Aorta (tissue), 5 donors: ENCODE data around the gene TUT4. TPM values are rescaled to one million over a fixed set of nuclear protein-coding genes. Genes with fewer than 3 reads are reported as not detected.

Source experiments
- ATAC-seq: fragments of 200-7000 bp; cut with Tn5 transposase; one replicate; pipeline ENCODE4 v1.9.1; 2022; ENCODE audit warnings: moderate library complexity; ENCODE audit not compliant: low FRiP score
- DNase-seq, 2 donors: peaks; one replicate each; pipeline ENCODE4 v3.0.0-alpha.2; 2020
- H3K27ac ChIP-seq, 2 donors: one replicate each; pipeline ENCODE4 v1.5.1; 2013; ENCODE audit warnings: low read length in 2 of 2, mild to moderate bottlenecking in 2 of 2, moderate library complexity in 2 of 2, control low read depth in 1 of 2, inconsistent platforms in 1 of 2, low read depth in 1 of 2
- H3K27me3 ChIP-seq, 2 donors: one replicate each; pipeline ENCODE4 v1.6.1; 2013; ENCODE audit warnings: control low read depth in 1 of 2, low read length in 1 of 2, mild to moderate bottlenecking in 1 of 2, moderate library complexity in 1 of 2; ENCODE audit not compliant: insufficient read depth in 2 of 2, control insufficient read depth in 1 of 2
- H3K36me3 ChIP-seq, 2 donors: one replicate each; pipeline ENCODE4 v1.6.1; 2013; ENCODE audit warnings: control low read depth in 1 of 2, low read length in 1 of 2, mild to moderate bottlenecking in 1 of 2; ENCODE audit not compliant: insufficient read depth in 2 of 2, control insufficient read depth in 1 of 2
- H3K4me1 ChIP-seq, 2 donors: one replicate each; pipeline ENCODE4 v1.6.1; 2013; ENCODE audit warnings: low read length in 2 of 2, control low read depth in 1 of 2, mild to moderate bottlenecking in 1 of 2, moderate library complexity in 1 of 2; ENCODE audit not compliant: insufficient read depth in 2 of 2, control insufficient read depth in 1 of 2
- H3K4me3 ChIP-seq, 2 donors: one replicate each; pipeline ENCODE4 v1.5.1; 2013; ENCODE audit warnings: low read length in 2 of 2, control low read depth in 1 of 2, mild to moderate bottlenecking in 1 of 2
- H3K9me3 ChIP-seq: one replicate; pipeline ENCODE4 v1.6.1; 2013; ENCODE audit warnings: mild to moderate bottlenecking, low read length; ENCODE audit not compliant: control insufficient read depth
- WGBS, 2 donors: extraction: QIAGEN DNeasy Blood & Tissue Kit; methylation state at CpG; one replicate each; pipeline ENCODE4 v1.1.7; 2013; 5-methylcytosine and 5-hydroxymethylcytosine counted together
- intact Hi-C, 2 donors: fragments of 100-400 bp; cut with DNase I; formaldehyde crosslinking; loops; one replicate each; pipeline versions ENCODE4 v1.14.2 to v1.15.0; 2022
- polyA plus RNA-seq, 2 donors: library from polyadenylated mRNA; stranded (reverse); fragments of 200-250 nt; gene quantifications; one replicate each; pipeline ENCODE4 v1.2.3, GENCODE V29; 2013
- total RNA-seq, 2 donors: library from RNA; stranded (reverse); fragmentation: NEBNext Ultra II Directional; extraction: Animal tissue kit (Norgen Biotek cat#: 25700); gene quantifications; one replicate each; pipeline ENCODE4 v1.2.1, GENCODE V29; 2021
- donor health status: healthy with polysubstance abuse.
- donor health status: Bipolar disorder and iron deficiency.
- donor health status: DM: no; HTN: no; CAD: no.
- donor health status: DM: no; HTN: no; CAD: no.
- donor health status: DM: yes; HTN: yes; CAD: no.

The TUT4 gene
- total and polyA plus RNA-seq, 4 donors: 6.3 to 71.5 (median 35.3) TPM

DNA sequence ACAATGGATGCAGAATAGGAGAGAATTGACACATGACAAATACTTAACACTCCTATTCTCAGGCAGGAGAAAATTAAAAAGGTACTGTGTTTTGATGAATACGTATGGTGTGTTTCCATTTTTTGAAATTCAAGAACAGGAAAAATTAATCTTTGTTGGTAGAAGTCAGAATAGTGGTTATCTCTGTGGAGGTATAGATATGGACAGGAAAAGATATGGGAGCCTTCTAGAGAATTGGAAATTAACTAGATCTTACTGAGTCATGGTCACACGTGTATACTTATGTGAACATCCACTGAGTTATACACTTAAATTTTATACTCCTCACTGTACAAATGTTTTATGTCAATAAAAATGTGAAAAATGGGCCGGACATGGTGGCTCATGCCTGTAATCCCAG is 9.9 kb upstream of the TUT4 start:
- WGBS, 2 donors: 89 to 93% methylated on average over 3 of the region's 3 CpGs
- no peaks in the 10 kb centered on the region for H3K36me3 ChIP-seq
- H3K4me3 ChIP-seq: no peak overlapping the region
- intact Hi-C loops: no loop called here
- DNase-seq: no peak
- ATAC-seq: no peak
- peaks cover 1% of the 10 kb centered on the region for H3K9me3 ChIP-seq
- no peaks in the 10 kb centered on the region for H3K27me3 ChIP-seq
- no peaks in the 10 kb centered on the region for H3K4me1 ChIP-seq
- H3K27ac ChIP-seq: no peak overlapping the region

GRCh38 chr1:52559875-52560274 is 7.0 kb upstream of the TUT4 start:
- intact Hi-C loops: loop anchor here in 1 of 2 donors (10.0 kb wide), 1 partner anchor 135 kb away; the partner anchor contains the start of gene COA7
- no peaks in the 10 kb centered on the region for H3K4me1 ChIP-seq
- no peak overlapping the region for H3K27ac ChIP-seq
- H3K27me3 ChIP-seq: no peaks in the 10 kb centered on the region
- no peak for ATAC-seq
- no peak overlapping the region for H3K4me3 ChIP-seq
- DNase-seq: no peak
- H3K36me3 ChIP-seq: no peaks in the 10 kb centered on the region
- WGBS, 2 donors: 94 to 97% methylated on average over 2 of the region's 2 CpGs
- H3K9me3 ChIP-seq: no peaks in the 10 kb centered on the region

DNA sequence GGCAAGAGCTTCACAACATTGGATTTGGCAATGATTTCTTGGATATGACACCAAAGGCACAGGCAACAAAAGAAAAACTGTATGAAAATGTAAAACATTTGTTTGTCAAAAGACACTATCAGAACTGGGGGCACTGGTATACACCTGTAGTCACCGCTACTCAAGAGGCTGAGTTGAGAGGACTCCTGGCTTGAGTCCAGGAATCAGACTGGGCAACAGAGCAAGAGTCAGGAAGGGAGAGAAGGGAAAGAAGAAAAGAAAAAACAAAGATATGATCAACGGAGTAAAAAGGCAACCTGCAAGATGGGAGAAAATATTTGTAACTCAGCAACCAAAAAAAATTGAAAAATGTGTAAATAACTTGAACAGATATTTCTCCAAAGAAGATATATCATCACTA is 6.0 kb upstream of the TUT4 start:
- intact Hi-C loops: loop anchor here in 1 of 2 donors (10.0 kb wide), 1 partner anchor 136 kb away; the partner anchor contains the start of gene COA7
- no peak overlapping the region for H3K4me3 ChIP-seq
- WGBS, 2 donors: 63 to 71% methylated on average over 2 of the region's 2 CpGs
- ATAC-seq: no peak
- no peaks in the 10 kb centered on the region for H3K9me3 ChIP-seq
- no peaks in the 10 kb centered on the region for H3K36me3 ChIP-seq
- no peaks in the 10 kb centered on the region for H3K27me3 ChIP-seq
- no peaks in the 10 kb centered on the region for H3K4me1 ChIP-seq
- no peak for DNase-seq
- H3K27ac ChIP-seq: no peak overlapping the region

DNA sequence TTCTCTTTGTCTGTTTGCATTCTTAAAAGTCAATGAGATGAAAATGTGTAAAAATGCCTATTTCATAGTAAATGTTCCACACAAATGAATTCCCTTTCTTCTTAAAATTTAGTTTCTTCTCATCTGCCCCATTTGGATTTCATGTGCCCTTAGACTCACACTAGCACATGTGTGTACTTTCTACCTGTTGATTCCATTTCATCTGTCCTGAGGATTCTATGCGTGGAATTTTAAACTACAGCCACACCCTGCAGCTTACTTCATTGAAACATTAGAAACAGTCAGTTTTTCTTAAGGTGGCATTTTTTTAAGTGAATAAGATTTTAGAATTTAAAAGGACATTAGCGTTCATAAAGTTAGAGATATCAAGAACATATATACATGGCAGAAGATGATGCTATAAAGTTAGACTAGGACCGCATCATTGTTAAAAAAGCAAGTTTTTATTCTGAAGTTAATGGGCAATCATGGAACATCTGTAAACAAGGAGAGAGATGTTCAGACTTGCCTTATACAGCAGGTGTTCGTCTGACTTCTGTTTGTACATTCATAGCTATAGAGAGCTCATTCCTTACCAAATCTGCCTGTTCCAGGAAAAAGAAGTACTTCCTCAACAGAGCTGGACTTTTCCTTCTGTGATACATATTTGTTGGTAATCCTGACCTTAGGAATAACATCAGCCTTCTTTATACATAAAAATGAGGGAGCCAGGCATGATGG is 3.9 kb upstream of the TUT4 start:
- DNase-seq: no peak
- no peak overlapping the region for H3K27ac ChIP-seq
- no peak overlapping the region for H3K4me3 ChIP-seq
- intact Hi-C loops: loop anchor here in 1 of 2 donors (10.0 kb wide), 1 partner anchor 138 kb away; the partner anchor contains the start of gene COA7
- WGBS, 2 donors: 89 to 91% methylated on average over 4 of the region's 4 CpGs
- no peaks in the 10 kb centered on the region for H3K27me3 ChIP-seq
- no peaks in the 10 kb centered on the region for H3K9me3 ChIP-seq
- no peak for ATAC-seq
- no peaks in the 10 kb centered on the region for H3K36me3 ChIP-seq
- no peaks in the 10 kb centered on the region for H3K4me1 ChIP-seq

DNA sequence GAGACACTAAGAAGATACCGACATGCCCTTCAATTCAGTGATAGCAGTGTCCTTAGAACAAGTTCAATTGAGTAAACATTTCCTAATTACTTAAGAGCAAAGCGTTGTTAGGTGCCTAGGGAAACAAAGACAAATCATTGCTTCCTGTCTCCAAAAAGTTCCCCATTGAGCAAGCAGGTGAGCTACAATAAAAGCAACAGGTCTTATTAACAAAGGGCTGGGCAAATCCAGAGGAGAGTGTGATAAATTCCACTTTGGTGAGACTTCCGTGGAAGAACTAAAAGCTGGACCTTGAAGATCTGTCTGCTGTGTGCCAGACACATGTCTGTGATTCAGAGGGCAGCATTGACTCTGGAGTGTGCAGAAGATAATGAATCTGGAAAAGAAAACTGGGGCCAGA is 1.9 kb upstream of the TUT4 start:
- Histone ChIP-seq H3K36me3 (no peaks in the 10 kb centered on the region), H3K27me3 (no peaks in the 10 kb centered on the region), H3K4me3 (no peak overlapping the region), H3K4me1 (no peaks in the 10 kb centered on the region), H3K27ac (no peak overlapping the region), H3K9me3 (no peaks in the 10 kb centered on the region)
- intact Hi-C loops: loop anchor here in 1 of 2 donors (10.0 kb wide), 1 partner anchor 140 kb away; the partner anchor contains the start of gene COA7
- no peak for ATAC-seq
- no peak for DNase-seq
- 60 to 69% methylated on average over 3 of the region's 3 CpGs for WGBS, 2 donors

DNA sequence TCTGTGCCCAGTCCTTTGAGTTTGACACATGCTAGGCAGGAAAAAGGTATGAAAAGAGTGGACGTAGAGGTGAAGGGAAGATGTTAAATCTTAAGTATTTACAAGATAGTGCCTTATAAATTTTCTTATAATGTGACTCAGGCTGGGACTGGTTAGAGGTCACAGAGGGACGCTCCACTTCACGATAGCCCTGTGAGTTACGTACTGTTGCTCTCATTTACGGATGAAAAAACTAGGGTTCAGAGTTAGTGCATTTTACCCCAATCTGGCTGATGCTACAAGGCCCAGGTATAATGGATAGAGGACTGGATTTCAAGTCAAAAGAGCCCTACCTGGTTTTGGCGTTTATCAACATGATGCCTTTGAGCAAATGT is 1.4 kb upstream of the TUT4 start:
- intact Hi-C loops: loop anchor here in 1 of 2 donors (10.0 kb wide), 1 partner anchor 141 kb away; the partner anchor contains the start of gene COA7
- H3K4me3 ChIP-seq: peak overlapping the region in 1 of 2 donors; percentile 74
- H3K27me3 ChIP-seq: no peaks in the 10 kb centered on the region
- no peaks in the 10 kb centered on the region for H3K9me3 ChIP-seq
- no peak overlapping the region for H3K27ac ChIP-seq
- H3K4me1 ChIP-seq: peaks cover 0 to under 1% of the 10 kb centered on the region in 2 donors
- WGBS, 2 donors: 62% methylated on average over 6 of the region's 6 CpGs
- DNase-seq: no peak
- ATAC-seq: no peak
- no peaks in the 10 kb centered on the region for H3K36me3 ChIP-seq

DNA sequence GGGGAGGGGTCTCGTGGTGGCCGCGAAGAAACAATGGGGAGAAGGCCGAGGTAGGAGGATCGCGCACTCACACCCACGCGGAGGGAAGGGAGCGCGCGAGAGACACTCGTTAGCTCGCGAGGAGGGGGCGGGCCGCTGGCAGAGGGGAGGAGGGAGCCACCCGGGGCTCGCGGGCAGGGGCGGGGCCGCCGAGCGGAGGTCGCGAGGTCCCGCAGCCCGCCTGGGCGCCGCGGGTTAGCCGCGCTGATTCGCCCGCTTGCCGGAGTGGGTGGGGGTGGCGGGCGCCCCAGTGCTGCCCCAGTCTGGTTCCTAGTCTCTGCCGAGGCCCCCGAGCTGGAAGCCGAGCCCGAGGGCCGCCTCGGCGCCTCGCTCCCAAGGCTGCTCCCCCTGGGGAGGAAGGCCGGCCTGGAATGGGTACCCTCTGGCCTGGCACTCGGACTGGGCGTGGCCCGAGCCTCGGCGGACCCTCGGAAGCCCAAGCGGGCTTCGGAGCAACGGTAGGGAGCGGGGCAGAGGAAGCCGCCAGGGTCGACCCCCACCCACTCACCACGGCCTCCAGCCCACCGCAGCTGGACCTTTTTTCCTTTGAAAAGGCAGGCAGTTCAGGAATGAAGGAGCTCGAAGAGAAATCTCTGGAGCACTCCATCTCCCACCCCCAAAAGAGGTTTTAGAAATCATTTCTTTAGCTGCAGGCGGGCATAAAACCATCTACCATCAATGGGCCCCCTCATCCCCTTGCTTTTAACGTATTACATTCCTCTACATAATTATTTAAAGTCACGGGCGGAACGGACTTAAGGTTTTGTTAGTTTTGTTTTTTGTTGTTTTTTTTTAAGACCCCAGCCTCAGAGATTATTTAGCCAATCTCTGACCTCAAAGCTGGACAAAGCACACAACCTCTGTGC is 722 bp upstream of the TUT4 start:
- DNase-seq (peak; percentile 91 to 95), ATAC-seq (peak; percentile 94)
- Histone ChIP-seq H3K4me1 (peaks cover 0 to 1% of the 10 kb centered on the region in 2 donors), H3K36me3 (no peaks in the 10 kb centered on the region), H3K27ac (peak overlapping the region in 1 of 2 donors; percentile 0), H3K4me3 (peak overlapping the region; percentile 74 to 95), H3K27me3 (no peaks in the 10 kb centered on the region), H3K9me3 (no peaks in the 10 kb centered on the region)
- intact Hi-C loops: loop anchor here in 1 of 2 donors (10.0 kb wide), 1 partner anchor 141 kb away; the partner anchor contains the start of gene COA7
- WGBS, 2 donors: 1 to 2% methylated on average over 35 to 66 of the region's 66 CpGs

- intact Hi-C loops: loop anchor here in 1 of 2 donors (10.0 kb wide), 1 partner anchor 143 kb away; the partner anchor contains the start of gene COA7
- peak overlapping the region in 1 of 2 donors; percentile 39 for H3K27ac ChIP-seq
- no peaks in the 10 kb centered on the region for H3K9me3 ChIP-seq
- H3K36me3 ChIP-seq: no peaks in the 10 kb centered on the region
- DNase-seq (no peak), ATAC-seq (peak; percentile 44)
- peaks cover 0 to 1% of the 10 kb centered on the region in 2 donors for H3K4me1 ChIP-seq
- 0 to 1% methylated on average over 14 of the region's 14 CpGs for WGBS, 2 donors
- H3K27me3 ChIP-seq: no peaks in the 10 kb centered on the region
- H3K4me3 ChIP-seq: peak overlapping the region; percentile 74 to 95
Measured at GRCh38 chr1:52552236-52552504, 722 bp downstream of the TUT4 start.
